Chondrocyte (in vitro differentiated cells): Measurements from ENCODE around the gene TFAP2D. TPM values are rescaled to one million over a fixed set of nuclear protein-coding genes. Genes with fewer than 3 reads are reported as not detected.

ENCODE experiments used
- DNase-seq: peaks from one replicate; pipeline ENCODE4 v3.0.0; 2021; ENCODE audit warnings: mixed read lengths, low spot score
- H3K27ac Mint-ChIP-seq: one replicate; pipeline ENCODE4 v1.8.0; 2021; ENCODE audit warnings: mild to moderate bottlenecking, moderate library complexity, mixed read lengths; ENCODE audit not compliant: unreplicated experiment
- H3K27me3 Mint-ChIP-seq: 2 replicates; pipeline ENCODE4 v1.8.0; 2021; ENCODE audit warnings: low read depth, mixed read lengths
- H3K36me3 Mint-ChIP-seq: 2 replicates; pipeline ENCODE4 v1.8.0; 2021; ENCODE audit warnings: low read depth, mixed read lengths
- H3K4me1 Mint-ChIP-seq: 2 replicates; pipeline ENCODE4 v1.8.0; 2021; ENCODE audit warnings: low read depth, mild to moderate bottlenecking, mixed read lengths
- H3K4me3 Mint-ChIP-seq: one replicate; pipeline ENCODE4 v1.8.0; 2021; ENCODE audit warnings: mild to moderate bottlenecking, moderate library complexity, mixed read lengths; ENCODE audit not compliant: unreplicated experiment
- H3K9me3 Mint-ChIP-seq: 2 replicates; pipeline ENCODE4 v1.8.0; 2021; ENCODE audit warnings: low read depth, mixed read lengths
- CTCF ChIP-seq: fragments of 200-600 bp; sonication (generic); IDR thresholded peaks from 2 replicates; pipeline ENCODE4 v1.5.0; 2021; ENCODE audit warnings: antibody characterized with exemption, mild to moderate bottlenecking, moderate library complexity
- total RNA-seq: library from RNA; stranded (reverse); gene quantifications from 3 replicates; pipeline ENCODE4 v1.2.1, GENCODE V29; 2021

Gene TFAP2D
- total RNA-seq, 1 donor from 2014 or later: not detected

DNA sequence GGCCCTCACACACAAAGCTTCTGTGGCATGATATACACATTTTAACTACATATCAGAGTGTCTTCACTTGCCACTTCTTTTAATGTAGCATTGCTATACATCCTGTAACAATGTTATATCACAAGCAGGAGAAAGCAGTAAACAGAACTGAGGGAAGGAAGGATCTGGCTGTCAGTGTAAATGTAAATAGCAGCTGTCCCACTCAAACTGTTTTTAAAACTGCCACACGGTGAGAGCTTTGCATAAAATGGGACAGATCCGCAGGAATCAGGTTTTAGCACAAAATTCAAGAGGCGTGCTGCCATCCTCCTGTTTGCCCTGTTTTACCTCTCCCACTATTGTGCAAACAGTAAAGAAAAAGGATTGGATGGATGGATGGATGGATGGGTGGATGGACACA lies 28.8 kb downstream of the TFAP2D start:
- no peaks in the 10 kb centered on the region for H3K9me3 Mint-ChIP-seq
- no peak overlapping the region for H3K4me3 Mint-ChIP-seq
- peaks cover 14% of the 10 kb centered on the region for H3K27me3 Mint-ChIP-seq
- no peaks in the 10 kb centered on the region for H3K36me3 Mint-ChIP-seq
- TF ChIP-seq CTCF: no peak
- no peak overlapping the region for H3K27ac Mint-ChIP-seq
- no peak for DNase-seq
- no peaks in the 10 kb centered on the region for H3K4me1 Mint-ChIP-seq

- Mint-ChIP-seq H3K36me3 (no peaks in the 10 kb centered on the region), H3K4me3 (no peak overlapping the region), H3K9me3 (no peaks in the 10 kb centered on the region), H3K27ac (no peak overlapping the region), H3K27me3 (peaks cover 17% of the 10 kb centered on the region), H3K4me1 (no peaks in the 10 kb centered on the region)
- no peak for TF ChIP-seq CTCF
- DNase-seq: no peak
These were observed 31.6 kb downstream of the TFAP2D start for GRCh38 chr6:50744976-50745375.

- no peaks in the 10 kb centered on the region for H3K4me1 Mint-ChIP-seq
- H3K4me3 Mint-ChIP-seq: no peak overlapping the region
- no peak for DNase-seq
- H3K27ac Mint-ChIP-seq: no peak overlapping the region
- no peaks in the 10 kb centered on the region for H3K36me3 Mint-ChIP-seq
- peaks cover 11% of the 10 kb centered on the region for H3K27me3 Mint-ChIP-seq
- peaks cover 8% of the 10 kb centered on the region for H3K9me3 Mint-ChIP-seq
- TF ChIP-seq CTCF: no peak
These were observed 49.5 kb downstream of the TFAP2D start for GRCh38 chr6:50762798-50763197.

DNA sequence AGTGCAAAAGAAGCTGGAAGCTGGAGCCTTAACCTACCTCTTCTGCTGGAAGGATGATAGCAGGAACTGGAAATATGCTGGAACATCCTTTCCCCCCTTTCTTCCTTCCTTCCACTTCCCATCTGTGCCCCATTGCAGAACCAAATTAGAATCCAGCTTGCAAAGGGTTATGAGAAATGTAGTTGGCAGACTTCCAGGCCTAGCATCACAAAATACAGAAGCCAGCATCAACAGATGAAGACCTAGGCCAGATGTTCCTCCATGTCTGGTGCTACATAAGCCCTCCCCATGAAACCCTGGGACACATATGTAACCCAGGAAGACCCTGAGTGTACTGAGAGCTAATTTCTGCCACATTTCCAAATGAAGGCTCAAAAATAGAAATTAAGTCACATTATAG lies 65.4 kb downstream of the TFAP2D start:
- no peak overlapping the region for H3K4me3 Mint-ChIP-seq
- no peak for TF ChIP-seq CTCF
- no peaks in the 10 kb centered on the region for H3K36me3 Mint-ChIP-seq
- peaks cover 4% of the 10 kb centered on the region for H3K27me3 Mint-ChIP-seq
- DNase-seq: no peak
- H3K4me1 Mint-ChIP-seq: no peaks in the 10 kb centered on the region
- no peak overlapping the region for H3K27ac Mint-ChIP-seq
- no peaks in the 10 kb centered on the region for H3K9me3 Mint-ChIP-seq

GRCh38 chr6:50780382-50780781 lies 67.1 kb downstream of the TFAP2D start:
- Mint-ChIP-seq H3K4me3 (no peak overlapping the region), H3K9me3 (no peaks in the 10 kb centered on the region), H3K27me3 (peaks cover 4% of the 10 kb centered on the region), H3K27ac (no peak overlapping the region), H3K36me3 (no peaks in the 10 kb centered on the region), H3K4me1 (no peaks in the 10 kb centered on the region)
- no peak for DNase-seq
- TF ChIP-seq CTCF: no peak
